Measurements from ENCODE around the gene IL17D. TPM values are rescaled to one million over a fixed set of nuclear protein-coding genes. Genes with fewer than 3 reads are reported as not detected.

The IL17D gene
- total and polyA plus RNA-seq, 12 donors = 0.47 to 3.8 (median 1.4) TPM

GRCh38 chr13:20691616-20692015 lies 11.9 kb upstream of the IL17D start:
- intact Hi-C loops (cut with DNase I) = no loop called here
- no peak overlapping the region for H3K4me3 ChIP-seq
- no peaks in the 10 kb centered on the region for H3K27me3 ChIP-seq
- H3K4me1 ChIP-seq (replicated peaks in 1 of 2) = no peaks in the 10 kb centered on the region
- WGBS, 4 donors = 71 to 73% (median 72%) methylated on average over 4 of the region's 4 CpGs
- no peak for DNase-seq
- no peak overlapping the region for H3K27ac ChIP-seq
- H3K36me3 ChIP-seq (replicated peaks in 1 of 2) = no peaks in the 10 kb centered on the region
- no peak for TF ChIP-seq CTCF (IDR thresholded peaks at IDR 0.05)
- no peaks in the 10 kb centered on the region for H3K9me3 ChIP-seq (replicated peaks in 1 of 3)

- Histone ChIP-seq H3K4me3 (no peak overlapping the region), H3K9me3 (replicated peaks in 1 of 3) (no peaks in the 10 kb centered on the region), H3K27me3 (no peaks in the 10 kb centered on the region), H3K36me3 (replicated peaks in 1 of 2) (no peaks in the 10 kb centered on the region), H3K27ac (no peak overlapping the region), H3K4me1 (replicated peaks in 1 of 2) (no peaks in the 10 kb centered on the region)
- TF ChIP-seq CTCF (IDR thresholded peaks at IDR 0.05) = no peak
- no peak for TF ChIP-seq POLR2A (IDR thresholded peaks at IDR 0.05)
- intact Hi-C loops (cut with DNase I) = no loop called here
- no peak for DNase-seq
- 45 to 60% (median 53%) methylated on average over 4 of the region's 4 CpGs for WGBS, 4 donors
Observed at GRCh38 chr13:20696073-20696472, 7.4 kb upstream of the IL17D start.

- TF ChIP-seq POLR2A (IDR thresholded peaks at IDR 0.05) (no peak), CTCF (IDR thresholded peaks at IDR 0.05) (no peak)
- no peak overlapping the region for H3K27ac ChIP-seq
- 67 to 79% (median 71%) methylated on average over 9 of the region's 9 CpGs for WGBS, 4 donors
- no peaks in the 10 kb centered on the region for H3K9me3 ChIP-seq (replicated peaks in 1 of 3)
- DNase-seq = peak in 1 of 7 donors; percentile 29
- H3K27me3 ChIP-seq = no peaks in the 10 kb centered on the region
- no peak overlapping the region for H3K4me3 ChIP-seq
- intact Hi-C loops (cut with DNase I) = loop anchor here in 1 of 2 donors (10.0 kb wide), 1 partner anchor 205 kb away; no protein-coding TSS in a partner anchor
- peaks cover 0 to 13% of the 10 kb centered on the region in 2 donors for H3K4me1 ChIP-seq (replicated peaks in 1 of 2)
- H3K36me3 ChIP-seq (replicated peaks in 1 of 2) = no peaks in the 10 kb centered on the region
Observed at GRCh38 chr13:20699715-20700114, 3.8 kb upstream of the IL17D start.

- Histone ChIP-seq H3K27ac (no peak overlapping the region), H3K4me3 (no peak overlapping the region), H3K4me1 (replicated peaks in 1 of 2) (peaks cover 0 to 13% of the 10 kb centered on the region in 2 donors), H3K27me3 (no peaks in the 10 kb centered on the region), H3K9me3 (replicated peaks in 1 of 3) (no peaks in the 10 kb centered on the region), H3K36me3 (replicated peaks in 1 of 2) (no peaks in the 10 kb centered on the region)
- 88 to 95% (median 93%) methylated on average over 6 of the region's 6 CpGs for WGBS, 4 donors
- no peak for TF ChIP-seq POLR2A (IDR thresholded peaks at IDR 0.05)
- no peak for TF ChIP-seq CTCF (IDR thresholded peaks at IDR 0.05)
- intact Hi-C loops (cut with DNase I) = loop anchor here in 1 of 2 donors (10.0 kb wide), 1 partner anchor 205 kb away; no protein-coding TSS in a partner anchor
- DNase-seq = no peak
Observed at GRCh38 chr13:20700288-20700687, 3.2 kb upstream of the IL17D start.

Measured in adrenal gland (tissue), 12 donors.